Lung (tissue), 12 donors: ENCODE measurements around the gene PODXL. TPM values are rescaled to one million over a fixed set of nuclear protein-coding genes. Genes with fewer than 3 reads are reported as not detected.

Experiments
- ATAC-seq: fragments of 200-7000 bp; cut with Tn5 transposase; one replicate; pipeline ENCODE4 v1.9.1; 2020; ENCODE audit warnings: moderate number of reproducible peaks; ENCODE audit not compliant: insufficient read depth, low FRiP score
- DNase-seq, 3 donors: peaks; one replicate each; pipeline ENCODE4 v3.0.0-alpha.2; 2013 to 2017
- H3K27ac ChIP-seq, 2 donors: one replicate each; pipeline ENCODE4 v1.5.1; 2013; ENCODE audit warnings: mild to moderate bottlenecking in 2 of 2, moderate library complexity in 2 of 2, control low read depth in 1 of 2, inconsistent platforms in 1 of 2, low read depth in 1 of 2, low read length in 1 of 2
- H3K27me3 ChIP-seq, 3 donors: one replicate each; pipeline ENCODE4 v1.5.1; 2013; ENCODE audit warnings: low read length in 2 of 3; ENCODE audit not compliant: control insufficient read depth in 3 of 3, insufficient read depth in 3 of 3
- H3K36me3 ChIP-seq, 4 donors: one replicate each; pipeline ENCODE4 v1.5.1; 2013; ENCODE audit warnings: low read length in 4 of 4, mild to moderate bottlenecking in 1 of 4, moderate library complexity in 1 of 4; ENCODE audit not compliant: control insufficient read depth in 4 of 4, insufficient read depth in 4 of 4
- H3K4me1 ChIP-seq, 5 donors: one replicate each; pipeline ENCODE4 v1.5.1; 2013; ENCODE audit warnings: low read length in 5 of 5, mild to moderate bottlenecking in 2 of 5, moderate library complexity in 1 of 5; ENCODE audit not compliant: control insufficient read depth in 5 of 5, insufficient read depth in 5 of 5
- H3K4me3 ChIP-seq: one replicate; pipeline ENCODE4 v1.5.1; 2013; ENCODE audit warnings: mild to moderate bottlenecking, control low read depth, moderate library complexity
- H3K9ac ChIP-seq, 2 donors: one replicate each; pipeline ENCODE4 v1.5.1; 2013; ENCODE audit warnings: low read length in 2 of 2, control low read depth in 1 of 2; ENCODE audit not compliant: insufficient read depth in 1 of 2
- H3K9me3 ChIP-seq, 4 donors: one replicate each; pipeline ENCODE4 v1.5.1; 2013; ENCODE audit warnings: low read length in 3 of 4, mild to moderate bottlenecking in 1 of 4, moderate library complexity in 1 of 4; ENCODE audit not compliant: control insufficient read depth in 4 of 4, insufficient read depth in 3 of 4
- WGBS, 2 donors: extraction: QIAGEN DNeasy Blood & Tissue Kit; methylation state at CpG; one replicate each; pipeline ENCODE4 v1.1.7; 2013; 5-methylcytosine and 5-hydroxymethylcytosine counted together
- polyA plus RNA-seq, 2 donors: library from polyadenylated mRNA; stranded (reverse); fragments of 200-250 nt; gene quantifications; one replicate each; pipeline ENCODE4 v1.2.1, GENCODE V29; 2013
- total RNA-seq, 2 donors: library from RNA; depleted of rRNA in 1 of 2; stranded (reverse); fragments of >200 nt in 1 of 2; gene quantifications; one replicate each; pipeline ENCODE4 v1.2.1, GENCODE V29; 2014 to 2021
- TF ChIP-seq, protein P1 (sequence below): IDR thresholded peaks from 2 replicates; pipeline ENCODE4 v1.5.1; 2012; ENCODE audit warnings: mild to moderate bottlenecking; ENCODE audit errors: control extremely low read depth, extremely low read depth
- donor health status: control.
- donor health status: control.
- donor health status: Bipolar disorder and iron deficiency.
- donor health status: healthy.
- donor health status: DM: yes; HTN: yes; CAD: no.

The PODXL gene
- total and polyA plus RNA-seq, 4 donors: 24.3 to 133 (median 57.6) TPM

DNA sequence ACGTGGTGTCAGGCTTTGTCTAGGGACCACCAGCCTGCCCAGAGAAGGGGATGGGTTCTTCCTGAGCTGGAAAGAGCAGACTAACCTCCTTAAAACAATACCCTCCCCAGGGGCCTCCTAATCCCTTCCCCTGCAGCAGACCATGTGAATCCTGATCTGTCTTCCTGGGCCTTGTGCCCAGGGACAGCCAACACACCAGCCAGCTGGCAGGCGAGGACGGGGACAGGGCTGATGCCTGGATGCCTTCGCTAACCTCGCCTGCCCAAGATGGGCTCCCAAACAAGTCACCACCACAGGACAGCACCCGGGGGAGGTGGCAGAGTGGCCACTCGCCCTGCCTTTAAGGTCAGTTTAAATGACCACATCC, 17.6 kb downstream of the PODXL start:
- Histone ChIP-seq H3K4me3 (no peak overlapping the region), H3K4me1 (peaks cover 0 to 23% (median 0%) of the 10 kb centered on the region in 5 donors), H3K9ac (no peak overlapping the region), H3K36me3 (no peaks in the 10 kb centered on the region), H3K27me3 (no peaks in the 10 kb centered on the region), H3K9me3 (no peaks in the 10 kb centered on the region), H3K27ac (peak overlapping the region; percentile 36 to 66)
- DNase-seq: no peak
- WGBS, 2 donors: 73 to 85% methylated on average over 7 of the region's 7 CpGs
- TF ChIP-seq, protein P1, sequence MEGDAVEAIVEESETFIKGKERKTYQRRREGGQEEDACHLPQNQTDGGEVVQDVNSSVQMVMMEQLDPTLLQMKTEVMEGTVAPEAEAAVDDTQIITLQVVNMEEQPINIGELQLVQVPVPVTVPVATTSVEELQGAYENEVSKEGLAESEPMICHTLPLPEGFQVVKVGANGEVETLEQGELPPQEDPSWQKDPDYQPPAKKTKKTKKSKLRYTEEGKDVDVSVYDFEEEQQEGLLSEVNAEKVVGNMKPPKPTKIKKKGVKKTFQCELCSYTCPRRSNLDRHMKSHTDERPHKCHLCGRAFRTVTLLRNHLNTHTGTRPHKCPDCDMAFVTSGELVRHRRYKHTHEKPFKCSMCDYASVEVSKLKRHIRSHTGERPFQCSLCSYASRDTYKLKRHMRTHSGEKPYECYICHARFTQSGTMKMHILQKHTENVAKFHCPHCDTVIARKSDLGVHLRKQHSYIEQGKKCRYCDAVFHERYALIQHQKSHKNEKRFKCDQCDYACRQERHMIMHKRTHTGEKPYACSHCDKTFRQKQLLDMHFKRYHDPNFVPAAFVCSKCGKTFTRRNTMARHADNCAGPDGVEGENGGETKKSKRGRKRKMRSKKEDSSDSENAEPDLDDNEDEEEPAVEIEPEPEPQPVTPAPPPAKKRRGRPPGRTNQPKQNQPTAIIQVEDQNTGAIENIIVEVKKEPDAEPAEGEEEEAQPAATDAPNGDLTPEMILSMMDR: no peak
- ATAC-seq: no peak

DNA sequence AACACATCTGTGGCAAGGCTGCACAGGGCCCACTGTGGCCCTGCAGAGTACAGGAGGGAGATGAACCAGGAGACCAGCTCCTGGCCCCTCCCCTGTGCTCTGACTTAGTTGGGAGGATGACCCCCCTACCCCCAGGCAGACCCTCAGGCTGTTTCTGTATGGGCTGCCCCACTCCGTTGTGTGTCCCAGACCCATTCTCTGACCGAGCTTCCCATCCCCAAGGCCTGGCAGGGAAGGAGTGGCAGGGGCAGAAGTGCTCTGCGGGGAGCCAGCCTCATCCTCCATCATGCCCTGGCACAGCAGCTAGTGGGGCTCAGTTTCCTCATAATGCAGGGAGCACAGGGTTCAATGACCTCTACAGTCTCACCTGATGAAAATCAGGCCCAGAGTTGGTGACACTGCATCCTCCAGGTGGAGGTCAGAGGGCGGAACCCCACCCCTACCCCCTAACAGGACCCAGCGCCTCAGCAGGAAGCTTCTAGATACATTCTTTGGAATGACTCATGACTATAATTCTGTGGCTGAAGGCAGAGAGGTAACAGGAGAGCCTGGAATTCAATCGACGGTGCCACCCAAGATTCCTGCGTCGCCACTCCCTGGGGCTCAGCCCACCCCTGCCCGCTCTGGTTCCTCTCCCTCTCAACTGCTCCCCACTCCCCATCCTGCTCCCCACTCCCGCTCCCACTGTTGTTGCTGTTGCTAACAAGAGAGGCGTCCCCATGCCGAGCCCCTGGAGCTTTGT, 18.2 kb downstream of the PODXL start:
- peak overlapping the region; percentile 47 to 66 for H3K27ac ChIP-seq
- DNase-seq (no peak), ATAC-seq (no peak)
- no peak overlapping the region for H3K9ac ChIP-seq
- WGBS, 2 donors: 85% methylated on average over 13 of the region's 13 CpGs
- no peaks in the 10 kb centered on the region for H3K9me3 ChIP-seq
- H3K4me3 ChIP-seq: no peak overlapping the region
- H3K27me3 ChIP-seq: no peaks in the 10 kb centered on the region
- H3K36me3 ChIP-seq: no peaks in the 10 kb centered on the region
- TF ChIP-seq, protein P1: no peak
- H3K4me1 ChIP-seq: peaks cover 0 to 27% (median 0%) of the 10 kb centered on the region in 5 donors

DNA sequence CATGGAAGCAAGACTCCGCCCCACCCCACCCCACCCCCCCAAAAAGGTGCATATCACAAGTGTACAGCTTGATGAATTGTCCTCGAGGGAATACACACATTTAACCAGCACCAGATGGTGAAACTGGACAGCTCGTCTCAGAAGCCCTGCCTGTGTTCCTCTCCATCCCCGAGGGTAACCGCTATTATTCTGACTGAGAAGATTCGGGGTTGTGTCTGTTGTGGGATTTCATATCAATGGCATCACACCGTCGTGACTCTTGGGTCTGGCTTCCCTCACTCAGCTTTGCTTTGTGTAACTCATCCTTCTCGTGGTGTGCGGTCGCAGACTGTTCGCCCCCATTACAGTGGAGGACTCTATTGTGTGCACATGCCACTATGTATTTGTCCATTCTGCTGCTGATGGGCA, 18.9 kb downstream of the PODXL start:
- DNase-seq (no peak), ATAC-seq (no peak)
- no peaks in the 10 kb centered on the region for H3K9me3 ChIP-seq
- H3K36me3 ChIP-seq: no peaks in the 10 kb centered on the region
- H3K4me3 ChIP-seq: no peak overlapping the region
- TF ChIP-seq, protein P1: no peak
- 87 to 89% methylated on average over 12 of the region's 12 CpGs for WGBS, 2 donors
- H3K4me1 ChIP-seq: peaks cover 0 to 30% (median 0%) of the 10 kb centered on the region in 5 donors
- H3K27ac ChIP-seq: no peak overlapping the region
- H3K9ac ChIP-seq: no peak overlapping the region
- H3K27me3 ChIP-seq: no peaks in the 10 kb centered on the region

DNA sequence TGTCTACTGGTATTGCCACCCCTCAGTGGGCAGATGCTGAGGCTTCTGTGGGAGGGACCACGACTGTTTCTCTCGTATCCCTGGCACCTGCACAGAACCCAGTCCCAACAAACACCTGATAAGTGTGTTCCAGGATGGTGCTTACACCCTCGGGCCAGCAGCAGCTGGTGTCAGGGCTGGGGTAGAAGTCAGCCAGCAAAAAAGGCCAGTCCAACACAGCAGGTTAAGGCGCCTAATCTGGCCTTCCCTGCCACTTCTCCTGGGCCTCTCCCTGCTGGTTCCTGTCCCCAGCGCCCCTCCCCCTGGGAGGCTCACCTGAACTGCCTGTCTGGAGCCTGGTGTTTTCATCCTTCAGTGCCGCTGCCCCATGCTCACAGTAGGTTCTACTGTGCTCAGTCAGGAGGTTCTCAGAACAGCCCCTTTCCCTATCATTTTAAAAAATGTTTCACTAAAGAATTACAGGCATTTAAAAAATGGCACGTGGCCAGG, 20.0 kb downstream of the PODXL start:
- H3K4me1 ChIP-seq: peaks cover 0 to 29% (median 0%) of the 10 kb centered on the region in 5 donors
- H3K4me3 ChIP-seq: no peak overlapping the region
- DNase-seq: no peak
- no peak for ATAC-seq
- no peaks in the 10 kb centered on the region for H3K9me3 ChIP-seq
- H3K27ac ChIP-seq: no peak overlapping the region
- no peaks in the 10 kb centered on the region for H3K27me3 ChIP-seq
- no peak overlapping the region for H3K9ac ChIP-seq
- no peaks in the 10 kb centered on the region for H3K36me3 ChIP-seq
- TF ChIP-seq, protein P1: no peak
- WGBS, 2 donors: 71 to 82% methylated on average over 7 of the region's 7 CpGs
